Right forelimb (tissue), 1 donor: ENCODE data around the gene GADD45G.

Experiments used
- DNase-seq: peaks from one replicate; pipeline ENCODE4 v3.0.0-alpha.2; 2018

The GADD45G gene

DNA sequence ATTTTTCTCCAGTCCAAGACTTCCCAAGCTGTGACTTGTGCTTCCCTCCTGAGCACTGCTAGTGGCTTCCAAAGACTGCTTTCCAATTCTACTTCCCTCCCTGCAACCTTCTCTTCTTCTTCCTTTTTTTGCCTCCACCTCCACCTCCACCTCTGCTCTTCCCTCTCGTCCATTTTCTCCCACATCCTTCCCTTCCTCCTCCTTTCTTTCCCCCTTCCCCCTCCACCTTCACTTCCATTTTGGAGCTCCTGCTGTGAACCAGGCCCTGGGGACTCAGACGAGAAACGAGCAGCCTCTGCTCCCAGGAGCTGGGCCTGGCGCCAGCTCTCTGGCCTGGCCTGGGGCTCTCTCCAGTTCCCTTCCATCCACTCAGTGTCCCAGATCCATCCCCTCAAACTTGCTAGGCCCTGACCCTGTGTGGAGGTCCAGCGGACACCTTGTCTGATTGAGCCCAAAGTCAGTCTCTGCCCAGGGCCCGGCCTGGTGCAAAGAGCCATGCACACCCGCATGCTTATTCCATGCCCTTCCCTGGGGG, 5.6 kb downstream of the GADD45G start:
- DNase-seq, result no peak

DNA sequence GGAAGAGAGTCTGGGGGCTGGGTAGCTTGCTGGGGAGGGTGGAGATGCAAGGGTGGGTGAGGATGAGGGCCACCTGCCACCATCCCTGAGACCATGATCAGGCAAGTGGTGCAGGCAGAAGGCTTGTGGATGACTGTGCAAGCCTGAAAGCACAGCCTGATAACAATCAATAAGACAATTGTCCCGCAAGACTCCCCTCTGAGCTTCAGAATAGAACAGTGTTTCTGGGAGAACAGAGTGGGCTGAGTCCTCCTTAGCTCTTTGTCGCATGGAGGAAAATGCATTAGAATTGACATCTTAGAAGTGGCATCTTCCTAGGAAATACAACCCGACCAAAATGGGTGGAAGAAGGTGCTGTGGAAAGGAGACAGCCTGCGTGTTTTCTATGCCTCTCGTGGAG, 6.6 kb downstream of the GADD45G start:
- no peak for DNase-seq

- no peak for DNase-seq
These were observed 7.9 kb downstream of the GADD45G start for GRCh38 chr9:89612566-89613278.

DNA sequence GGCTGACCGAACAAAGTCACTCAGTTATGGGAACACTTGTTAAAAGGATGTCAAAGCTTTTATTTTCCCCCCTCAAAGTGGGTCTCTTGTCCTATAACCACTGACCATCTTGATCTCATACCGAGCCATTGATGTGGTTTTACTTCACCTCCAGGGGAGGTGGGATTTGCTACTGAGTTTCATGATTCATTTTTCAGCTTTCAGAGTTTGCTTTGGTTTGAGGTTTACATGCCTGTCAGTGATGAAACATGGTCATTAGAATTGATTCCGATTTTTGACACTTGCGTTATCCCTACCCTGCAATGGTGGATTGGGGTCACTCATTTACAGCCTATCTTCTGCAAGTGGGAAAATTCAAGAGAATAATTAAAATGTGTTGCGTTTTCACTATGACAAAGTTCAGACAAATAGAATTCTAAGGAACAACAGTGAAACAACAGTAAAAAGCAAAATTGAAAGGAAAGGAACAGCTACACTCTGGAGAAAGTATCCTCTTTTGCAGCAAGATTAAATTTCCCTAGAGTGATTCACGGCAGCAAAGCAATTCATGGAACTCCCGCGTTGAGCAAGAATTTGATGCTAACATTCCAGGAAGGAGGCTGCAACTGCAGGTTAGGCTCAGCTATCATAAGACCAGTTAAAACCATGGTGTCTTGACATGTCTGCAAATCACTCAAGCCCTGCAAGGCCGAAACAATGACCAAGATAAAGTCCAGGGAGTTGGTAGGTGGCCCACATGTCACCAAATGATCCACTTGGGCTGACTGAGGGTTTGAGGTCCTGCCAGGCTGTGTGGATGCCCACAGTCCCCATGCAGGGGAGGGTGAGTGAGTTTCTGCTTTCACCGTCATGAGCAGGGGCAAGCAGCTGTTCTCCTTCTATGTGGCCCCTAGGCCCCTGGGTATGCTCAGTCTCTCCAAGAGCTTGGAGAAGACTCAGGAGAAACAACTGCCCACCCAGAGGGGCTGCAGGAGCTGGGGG, 9.4 kb downstream of the GADD45G start:
- DNase-seq, result no peak

DNA sequence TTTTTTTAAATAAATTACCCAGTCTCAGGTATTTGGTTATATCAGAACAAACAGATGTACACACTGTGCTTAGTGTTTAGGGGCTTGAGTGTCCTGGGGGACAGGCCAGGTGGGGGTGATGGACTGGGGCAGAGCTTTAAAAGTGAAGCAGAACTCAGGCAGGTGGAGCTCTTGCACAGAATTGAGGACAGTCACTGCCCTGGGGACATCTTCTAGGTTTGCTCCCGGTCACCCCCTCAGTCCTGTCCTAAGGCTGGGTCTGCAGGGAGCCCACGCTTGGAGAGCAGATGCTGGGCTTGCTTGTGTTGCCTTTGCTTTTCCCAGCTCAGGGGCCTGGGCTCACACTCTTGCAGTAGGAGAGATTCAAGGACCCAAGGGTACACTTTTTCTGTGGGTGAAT, 10.8 kb downstream of the GADD45G start:
- no peak for DNase-seq

GRCh38 chr9:89616411-89616810, 11.6 kb downstream of the GADD45G start:
- DNase-seq, result no peak

- no peak for DNase-seq
These were observed 13.2 kb downstream of the GADD45G start for GRCh38 chr9:89617978-89618377.

- no peak for DNase-seq
These were observed 14.2 kb downstream of the GADD45G start for GRCh38 chr9:89619019-89619418.

GRCh38 chr9:89619424-89620138, 14.8 kb downstream of the GADD45G start:
- no peak for DNase-seq

GRCh38 chr9:89621031-89621430, 16.2 kb downstream of the GADD45G start:
- no peak for DNase-seq

DNA sequence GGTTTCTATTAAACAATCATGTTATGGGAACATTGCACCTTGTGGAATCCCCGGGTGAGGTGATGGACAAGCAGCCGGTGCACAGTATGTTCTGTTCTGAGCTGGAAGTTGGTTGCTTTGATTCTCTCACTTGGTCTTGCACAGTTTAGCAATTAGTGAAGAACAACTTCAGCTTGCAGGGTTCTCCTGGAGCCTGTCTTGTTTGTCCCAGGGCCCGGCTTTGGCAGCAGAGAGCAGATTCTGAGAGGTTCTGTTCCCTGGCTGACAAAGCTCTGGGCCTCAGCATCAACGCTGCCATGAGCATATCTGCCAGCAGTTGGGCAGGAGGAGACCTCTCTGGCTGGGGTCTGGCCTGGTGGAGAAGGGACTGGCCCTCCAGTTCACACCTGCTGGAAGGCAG, 16.9 kb downstream of the GADD45G start:
- DNase-seq, result no peak

DNA sequence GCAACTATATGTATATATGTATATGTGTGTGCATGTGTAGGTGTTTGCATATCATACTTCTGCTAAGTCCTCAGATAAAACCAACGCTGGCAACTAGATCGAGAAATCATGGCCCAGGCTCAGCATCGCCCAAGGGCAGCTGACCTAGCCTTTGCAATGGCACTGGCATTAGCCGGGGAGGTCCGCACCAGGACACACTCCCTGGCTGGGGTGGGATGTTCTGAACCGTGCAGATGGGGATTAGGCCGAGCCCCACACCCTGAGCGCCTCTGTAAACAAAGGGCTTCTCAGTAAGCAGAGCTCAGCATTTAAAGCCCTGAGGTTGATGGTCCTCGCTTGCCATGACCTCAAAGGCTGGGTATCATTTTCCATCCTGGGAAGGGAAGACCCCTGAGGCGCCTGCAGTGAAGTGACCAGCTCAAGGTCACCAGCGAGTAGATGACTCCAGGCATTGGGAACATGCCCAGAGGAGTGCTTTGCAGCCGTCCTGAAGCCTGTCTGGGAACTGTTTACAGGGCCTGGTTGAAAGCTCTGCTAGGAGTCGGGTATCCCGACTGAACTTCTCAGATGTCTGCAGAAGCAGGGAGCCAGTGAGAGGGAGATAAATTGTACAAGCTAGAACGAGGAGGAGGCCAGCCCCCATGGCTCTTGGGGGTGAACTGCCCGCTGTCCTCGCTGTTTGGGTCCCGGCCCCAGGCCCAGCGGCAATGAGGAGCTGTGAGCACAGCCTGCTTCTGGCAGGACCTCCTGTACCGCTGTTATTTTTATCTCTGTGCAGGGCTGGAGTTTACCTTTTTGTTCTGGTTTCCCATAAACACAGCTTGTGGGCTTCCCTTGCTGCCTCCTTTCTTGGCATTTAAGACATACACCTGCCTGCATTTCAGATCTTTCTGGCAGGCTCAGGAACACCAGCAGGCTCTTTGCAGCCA, 18.4 kb downstream of the GADD45G start:
- DNase-seq, result no peak

- DNase-seq, result no peak
These were observed 19.2 kb downstream of the GADD45G start for GRCh38 chr9:89623925-89624420.

DNA sequence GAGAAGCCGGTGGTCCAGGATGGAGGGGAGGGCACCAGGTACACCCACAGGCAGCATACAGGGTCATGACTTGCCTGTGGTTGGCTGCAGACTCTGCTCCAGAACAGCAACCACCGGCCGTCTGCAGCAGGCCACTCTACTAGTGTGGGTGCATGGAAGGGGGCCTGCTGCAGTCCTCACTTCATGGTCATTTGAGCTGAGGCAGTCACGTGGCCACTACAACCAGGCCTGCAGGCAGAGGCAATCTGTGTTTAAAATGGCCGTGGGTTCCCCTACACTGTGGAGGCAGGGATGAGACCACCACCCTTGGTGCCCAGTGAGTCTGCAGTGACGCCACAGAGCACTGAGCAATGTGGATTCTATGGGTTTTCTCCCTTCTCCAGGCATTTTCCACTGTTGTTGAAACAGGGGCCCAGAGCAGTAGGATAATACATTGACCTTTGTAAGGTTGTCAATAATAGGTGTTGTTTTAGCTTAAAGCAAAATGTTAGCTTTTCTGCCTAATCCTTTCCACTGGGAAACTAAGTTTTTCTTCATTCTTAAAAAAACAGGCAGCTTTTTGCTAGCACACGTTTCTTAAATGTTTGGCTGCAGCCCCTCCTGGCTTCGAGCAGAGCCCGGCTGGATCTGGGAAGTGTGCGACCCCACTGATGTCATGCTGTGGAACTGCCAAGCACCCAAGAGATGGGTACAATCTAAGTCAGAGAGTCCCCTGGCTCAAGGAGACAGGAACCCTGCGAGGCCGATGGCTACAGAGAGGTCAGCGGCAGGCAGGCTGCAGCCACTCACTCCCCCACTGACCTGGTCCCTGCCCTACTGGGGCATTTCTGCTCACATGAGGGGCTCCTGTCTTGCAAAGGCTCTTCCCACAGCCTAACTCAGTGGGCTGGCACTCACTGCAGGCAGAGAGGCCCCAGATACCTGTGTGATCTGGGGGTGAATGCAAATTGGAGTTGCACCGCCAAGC, 21.2 kb downstream of the GADD45G start:
- no peak for DNase-seq

DNA sequence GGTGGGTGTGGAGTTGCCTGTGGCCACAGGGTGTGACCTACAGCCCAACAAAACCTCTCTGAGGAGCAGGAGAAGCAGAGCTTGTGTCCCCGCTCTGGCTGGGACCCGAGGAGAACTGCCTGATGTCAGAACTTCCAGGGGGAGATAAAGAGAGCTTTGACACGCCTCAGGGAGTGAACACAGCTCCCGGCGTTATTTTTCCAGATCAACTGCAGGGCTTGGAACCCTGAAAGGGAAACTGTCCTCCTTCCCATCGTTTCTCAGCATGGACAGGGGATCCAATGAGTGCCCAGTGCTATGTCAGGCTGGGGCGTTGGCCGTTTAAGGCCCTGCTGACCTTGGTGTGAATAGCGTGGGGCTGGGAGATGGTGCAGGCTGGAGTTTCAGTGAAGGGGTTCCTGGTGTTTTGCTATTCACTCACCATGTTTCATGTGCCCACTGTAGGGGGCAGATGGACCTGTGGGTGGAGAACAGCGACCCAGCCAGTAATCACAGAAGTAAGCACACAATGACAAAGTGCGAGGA, 22.0 kb downstream of the GADD45G start:
- DNase-seq, result no peak

DNA sequence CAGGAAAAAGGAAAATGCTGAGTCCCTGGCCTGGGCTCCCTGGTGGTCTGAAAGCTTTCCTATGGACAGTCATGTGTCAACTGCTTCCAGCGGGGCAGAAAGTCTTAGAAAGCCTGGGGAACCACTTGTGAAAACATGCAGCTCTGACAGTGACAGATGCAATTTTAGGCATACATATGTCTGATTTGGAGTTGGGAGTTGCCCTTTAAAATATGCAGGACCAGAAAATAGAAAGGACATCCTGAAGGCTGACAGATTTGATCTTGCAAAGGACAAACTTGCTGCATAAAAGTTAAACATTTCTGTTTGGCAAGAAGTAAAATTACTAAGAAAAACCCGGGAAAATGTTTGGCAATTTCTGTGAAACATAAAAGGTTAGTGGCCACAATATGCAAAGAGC, 23.8 kb downstream of the GADD45G start:
- DNase-seq, result no peak

DNA sequence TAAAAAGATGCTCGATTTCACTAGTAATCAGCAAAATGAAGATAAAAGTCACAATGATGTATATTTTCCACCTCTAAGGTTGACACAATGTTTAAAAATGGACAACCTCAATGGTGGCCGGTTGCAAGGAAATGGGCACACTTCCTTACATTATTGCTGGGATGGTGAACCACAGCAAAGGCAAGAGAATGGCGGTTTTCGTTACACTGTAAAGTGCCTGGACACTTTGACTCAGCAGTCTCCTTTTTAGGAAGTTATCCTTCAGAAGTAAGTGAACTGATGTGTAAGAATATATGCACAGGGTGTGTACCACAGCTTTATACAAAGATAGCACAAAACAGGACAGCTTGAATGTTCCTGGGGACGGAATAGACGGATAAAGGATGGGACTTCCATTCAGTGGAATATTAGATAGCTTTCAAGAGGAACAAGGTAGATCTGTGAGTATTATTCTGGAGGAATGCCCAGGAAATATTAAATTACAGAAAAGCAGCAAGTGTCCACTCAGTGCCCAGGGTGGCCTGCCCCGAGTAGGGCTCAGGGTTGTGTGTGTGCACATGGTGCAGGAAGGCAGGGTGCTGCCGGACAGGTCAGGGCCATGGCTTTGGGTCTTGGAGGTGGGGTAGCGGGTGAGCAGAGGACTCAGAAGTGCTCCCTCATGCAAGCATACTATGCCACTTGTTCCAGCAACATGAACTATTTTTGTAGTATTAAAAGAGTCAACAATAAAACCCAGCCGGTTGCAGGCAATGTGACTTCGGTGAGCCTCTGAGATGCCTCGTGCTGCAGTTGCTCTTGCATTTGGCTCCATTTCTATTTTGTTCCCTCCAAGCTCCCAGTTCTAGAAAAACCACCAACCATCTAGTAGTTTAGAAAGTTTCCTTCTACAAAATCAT, 24.5 kb downstream of the GADD45G start:
- DNase-seq, result no peak

DNA sequence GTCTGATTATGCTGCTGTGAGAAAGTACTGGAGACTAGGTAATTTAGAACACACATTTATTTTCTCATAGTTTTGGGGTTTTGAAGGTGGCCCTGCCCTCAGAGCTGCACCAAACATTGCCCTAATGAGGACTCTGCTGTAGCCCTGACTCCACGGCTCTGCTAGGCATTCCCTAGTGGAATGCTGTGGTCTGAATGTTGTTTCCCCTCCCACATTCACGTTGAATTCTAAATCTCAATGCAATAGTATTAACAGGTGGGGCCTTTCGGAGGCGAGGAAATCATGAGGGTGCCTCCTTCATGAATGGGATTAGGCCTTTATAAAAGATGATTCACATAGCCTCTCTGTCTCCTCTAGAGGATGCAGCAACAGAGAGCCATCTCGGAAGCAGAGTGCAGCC, 25.7 kb downstream of the GADD45G start:
- no peak for DNase-seq

DNA sequence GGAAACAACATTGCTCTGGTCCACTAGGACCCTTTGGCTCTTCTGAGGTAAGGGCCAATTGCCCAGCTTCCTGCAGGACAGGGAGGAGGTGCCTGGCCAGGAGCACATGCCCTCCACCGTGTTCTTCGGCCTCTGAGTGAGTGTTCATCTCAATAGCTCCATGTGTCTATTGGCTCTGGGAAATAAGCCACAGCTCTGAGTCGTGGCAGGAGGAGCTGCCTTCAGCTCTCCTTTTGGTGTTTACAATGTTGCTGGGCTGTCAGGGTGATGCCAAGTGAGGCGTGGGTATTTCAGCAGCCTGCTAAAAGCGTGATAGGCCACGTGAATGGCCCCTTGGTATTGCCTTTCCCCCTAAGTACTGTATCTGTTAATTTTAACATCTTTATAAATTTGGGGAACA, 26.6 kb downstream of the GADD45G start:
- DNase-seq, result no peak
